NB4 (cell line): ENCODE data around the gene KLHL6.

ENCODE experiments used
- DNase-seq: peaks from one replicate; pipeline ENCODE4 v3.0.0; 2010; ENCODE audit warnings: low read depth
- H3K4me3 ChIP-seq: one replicate; pipeline ENCODE4 v1.5.1; 2011; ENCODE audit warnings: mild to moderate bottlenecking, low read depth, low read length, moderate library complexity
- CTCF ChIP-seq: IDR thresholded peaks from one replicate; pipeline ENCODE4 v1.5.1; 2012; ENCODE audit warnings: low read depth, low read length
- MAX ChIP-seq: IDR thresholded peaks from 2 replicates; pipeline ENCODE4 v1.6.1; 2011; ENCODE audit warnings: low read depth, low read length
- MYC ChIP-seq: IDR thresholded peaks from 2 replicates; pipeline ENCODE4 v1.6.1; 2011; ENCODE audit warnings: low read depth, low read length
- POLR2A ChIP-seq: IDR thresholded peaks from 2 replicates; pipeline ENCODE4 v1.6.1; 2011; ENCODE audit warnings: mild to moderate bottlenecking; ENCODE audit not compliant: insufficient read length; ENCODE audit errors: extremely low read depth

KLHL6 gene

GRCh38 chr3:183455089-183455488 lies 100.4 kb downstream of the KLHL6 start:
- DNase-seq = no peak
- no peak overlapping the region for H3K4me3 ChIP-seq
- TF ChIP-seq CTCF = no peak
- no peak for TF ChIP-seq POLR2A
- TF ChIP-seq MYC = no peak
- no peak for TF ChIP-seq MAX

GRCh38 chr3:183454064-183454463 lies 101.4 kb downstream of the KLHL6 start:
- no peak overlapping the region for H3K4me3 ChIP-seq
- DNase-seq = no peak
- TF ChIP-seq MYC (no peak), CTCF (no peak)

- DNase-seq = no peak
- H3K4me3 ChIP-seq = peak overlapping the region; percentile 14
- TF ChIP-seq MAX (no peak), MYC (no peak), CTCF (no peak), POLR2A (no peak)
These were observed 105.7 kb downstream of the KLHL6 start for GRCh38 chr3:183449791-183450190.

DNA sequence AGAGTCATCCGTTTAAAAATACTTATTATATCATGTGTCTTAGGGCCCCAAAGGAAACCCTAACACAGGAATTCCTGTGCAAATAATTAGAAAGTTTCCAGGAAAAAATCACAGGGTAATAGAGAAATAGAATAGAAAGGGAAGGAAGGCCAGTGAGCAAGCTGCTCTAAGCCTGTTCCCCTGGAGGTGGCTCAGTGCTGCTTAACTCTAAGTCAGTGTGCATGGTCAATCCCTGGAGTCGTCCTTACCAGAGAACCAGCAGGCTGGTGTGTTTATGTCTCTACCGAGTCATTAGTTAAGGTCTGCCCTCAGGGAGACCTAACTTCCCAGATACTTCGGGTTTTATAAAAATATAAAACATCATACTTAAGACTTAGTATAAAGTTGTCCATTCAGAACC lies 106.1 kb downstream of the KLHL6 start:
- peak overlapping the region; percentile 14 for H3K4me3 ChIP-seq
- peak; percentile 52 for DNase-seq

GRCh38 chr3:183448369-183449128 lies 107.0 kb downstream of the KLHL6 start:
- DNase-seq = no peak
- peak overlapping the region; percentile 93 for H3K4me3 ChIP-seq
- TF ChIP-seq CTCF (no peak), MYC (no peak), POLR2A (no peak), MAX (no peak)

More for the DNA sequence above, 106.1 kb downstream of the KLHL6 start:
- TF ChIP-seq MAX = no peak

- DNase-seq = peak; percentile 96
- H3K4me3 ChIP-seq = peak overlapping the region; percentile 93
- TF ChIP-seq MYC (peak; percentile 16; the same call in 1 of the 2 replicates), MAX (peak; percentile 47), POLR2A (peak; percentile 80), CTCF (no peak)
These were observed 108.1 kb downstream of the KLHL6 start for GRCh38 chr3:183447206-183448001.
